Upper lobe of left lung (tissue), 6 donors: ENCODE results near the gene DLGAP1. TPM values are rescaled to one million over a fixed set of nuclear protein-coding genes. Genes with fewer than 3 reads are reported as not detected.

Experiments
- ATAC-seq, 2 donors: fragments of 200-7000 bp; cut with Tn5 transposase; one replicate each; pipeline ENCODE4 v1.9.1; 2022; ENCODE audit warnings: mild to moderate bottlenecking in 2 of 2, moderate library complexity in 2 of 2; ENCODE audit not compliant: low FRiP score in 2 of 2
- DNase-seq, 2 donors: peaks; one replicate each; pipeline ENCODE4 v3.0.0-alpha.2; 2019 to 2020
- H3K27ac ChIP-seq, 4 donors: fragments of 200-600 bp; sonication (generic); one replicate each; pipeline ENCODE4 v1.5.1; 2016 to 2019
- H3K27me3 ChIP-seq, 4 donors: fragments of 200-600 bp; sonication (generic); one replicate each; pipeline ENCODE4 v1.5.1; 2017 to 2019
- H3K36me3 ChIP-seq, 4 donors: fragments of 200-600 bp; sonication (generic); one replicate each; pipeline ENCODE4 v1.5.1; 2016 to 2019
- H3K4me1 ChIP-seq, 4 donors: fragments of 200-600 bp; sonication (generic); one replicate each; pipeline ENCODE4 v1.5.1; 2018 to 2019
- H3K4me3 ChIP-seq, 4 donors: fragments of 200-600 bp; sonication (generic); one replicate each; pipeline ENCODE4 v1.5.1; 2017 to 2019; ENCODE audit warnings: mild to moderate bottlenecking in 2 of 4, moderate library complexity in 1 of 4
- H3K9me3 ChIP-seq, 4 donors: fragments of 200-600 bp; sonication (generic); one replicate each; pipeline ENCODE4 v1.5.1; 2018 to 2019
- EP300 ChIP-seq, 4 donors: sonication (generic); formaldehyde crosslinking; IDR thresholded peaks; one replicate each; pipeline ENCODE4 v1.5.1; 2017; ENCODE audit warnings: antibody characterized with exemption in 4 of 4, control low read depth in 2 of 4
- POLR2A ChIP-seq, 4 donors: fragments of 450-650 bp; IDR thresholded peaks; one replicate each; pipeline ENCODE4 v1.5.1; 2016 to 2017; ENCODE audit warnings: antibody characterized with exemption in 4 of 4, mild to moderate bottlenecking in 2 of 4
- POLR2AphosphoS5 ChIP-seq, 2 donors: sonication (generic); formaldehyde crosslinking; IDR thresholded peaks; one replicate each; pipeline ENCODE4 v1.5.1; 2017; ENCODE audit warnings: antibody characterized with exemption in 2 of 2
- WGBS, 2 donors: methylation state at CpG; one replicate each; pipeline ENCODE4 v1.1.5; 2017 to 2018; 5-methylcytosine and 5-hydroxymethylcytosine counted together
- total RNA-seq, 6 donors: library from RNA; depleted of rRNA in 4 of 6; stranded (reverse); fragments of >200 nt in 4 of 6; gene quantifications; one replicate each; pipeline versions ENCODE4 v1.1.0 to v1.2.1, GENCODE V29; 2016 to 2021
- TF ChIP-seq, protein P1 (sequence below), 6 experiments: fragments of 450-650 bp in 4 of 6; fragments of 200-600 bp in 2 of 6; sonication (generic) in 2 of 6; IDR thresholded peaks; one replicate each; pipeline ENCODE4 v1.5.1; 2016 to 2019; ENCODE audit warnings: antibody characterized with exemption in 6 of 6
- donor health status: DM: no; HTN: no; CAD: no; lungs with moderate emphysema.
- donor health status: DM: no; HTN: yes; CAD: no; lungs with severe emphysema.

Gene DLGAP1
- total RNA-seq, 6 donors from 2014 or later: 2.1 to 4.6 (median 3.6) TPM

DNA sequence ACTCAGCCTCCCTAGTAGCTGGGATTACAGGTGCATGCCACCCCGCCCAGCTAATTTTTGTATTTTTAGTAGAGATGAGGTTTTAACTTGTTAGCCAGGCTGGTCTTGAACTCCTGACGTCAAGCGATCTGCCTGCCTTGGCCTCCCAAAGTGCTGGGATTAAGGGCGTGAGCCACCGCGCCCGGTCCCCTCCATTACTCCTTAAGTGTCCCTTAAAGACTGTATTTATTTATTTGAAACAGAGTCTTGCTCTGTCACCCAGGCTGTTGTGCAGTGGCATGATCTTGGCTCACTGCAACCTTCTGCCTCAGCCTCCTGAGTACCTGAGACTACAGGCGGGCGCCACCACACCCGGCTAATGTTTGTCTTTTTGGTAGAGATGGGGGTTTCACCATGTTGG, 856.5 kb downstream of the DLGAP1 start:
- no peak for ATAC-seq
- TF ChIP-seq POLR2A (IDR thresholded peaks at IDR 0.05) (no peak), POLR2AphosphoS5 (IDR thresholded peaks at IDR 0.05) (no peak), EP300 (IDR thresholded peaks at IDR 0.05) (no peak)
- TF ChIP-seq, protein P1, sequence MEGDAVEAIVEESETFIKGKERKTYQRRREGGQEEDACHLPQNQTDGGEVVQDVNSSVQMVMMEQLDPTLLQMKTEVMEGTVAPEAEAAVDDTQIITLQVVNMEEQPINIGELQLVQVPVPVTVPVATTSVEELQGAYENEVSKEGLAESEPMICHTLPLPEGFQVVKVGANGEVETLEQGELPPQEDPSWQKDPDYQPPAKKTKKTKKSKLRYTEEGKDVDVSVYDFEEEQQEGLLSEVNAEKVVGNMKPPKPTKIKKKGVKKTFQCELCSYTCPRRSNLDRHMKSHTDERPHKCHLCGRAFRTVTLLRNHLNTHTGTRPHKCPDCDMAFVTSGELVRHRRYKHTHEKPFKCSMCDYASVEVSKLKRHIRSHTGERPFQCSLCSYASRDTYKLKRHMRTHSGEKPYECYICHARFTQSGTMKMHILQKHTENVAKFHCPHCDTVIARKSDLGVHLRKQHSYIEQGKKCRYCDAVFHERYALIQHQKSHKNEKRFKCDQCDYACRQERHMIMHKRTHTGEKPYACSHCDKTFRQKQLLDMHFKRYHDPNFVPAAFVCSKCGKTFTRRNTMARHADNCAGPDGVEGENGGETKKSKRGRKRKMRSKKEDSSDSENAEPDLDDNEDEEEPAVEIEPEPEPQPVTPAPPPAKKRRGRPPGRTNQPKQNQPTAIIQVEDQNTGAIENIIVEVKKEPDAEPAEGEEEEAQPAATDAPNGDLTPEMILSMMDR (IDR thresholded peaks at IDR 0.05): no peak
- Histone ChIP-seq H3K27ac (peak overlapping the region in 2 of 4 donors; percentile 95), H3K9me3 (no peaks in the 10 kb centered on the region), H3K36me3 (no peaks in the 10 kb centered on the region), H3K4me3 (no peak overlapping the region), H3K4me1 (peaks cover 40 to 56% (median 45%) of the 10 kb centered on the region in 4 donors), H3K27me3 (no peaks in the 10 kb centered on the region)
- no peak for DNase-seq
- 98% methylated on average over 10 of the region's 10 CpGs for WGBS, 2 donors

DNA sequence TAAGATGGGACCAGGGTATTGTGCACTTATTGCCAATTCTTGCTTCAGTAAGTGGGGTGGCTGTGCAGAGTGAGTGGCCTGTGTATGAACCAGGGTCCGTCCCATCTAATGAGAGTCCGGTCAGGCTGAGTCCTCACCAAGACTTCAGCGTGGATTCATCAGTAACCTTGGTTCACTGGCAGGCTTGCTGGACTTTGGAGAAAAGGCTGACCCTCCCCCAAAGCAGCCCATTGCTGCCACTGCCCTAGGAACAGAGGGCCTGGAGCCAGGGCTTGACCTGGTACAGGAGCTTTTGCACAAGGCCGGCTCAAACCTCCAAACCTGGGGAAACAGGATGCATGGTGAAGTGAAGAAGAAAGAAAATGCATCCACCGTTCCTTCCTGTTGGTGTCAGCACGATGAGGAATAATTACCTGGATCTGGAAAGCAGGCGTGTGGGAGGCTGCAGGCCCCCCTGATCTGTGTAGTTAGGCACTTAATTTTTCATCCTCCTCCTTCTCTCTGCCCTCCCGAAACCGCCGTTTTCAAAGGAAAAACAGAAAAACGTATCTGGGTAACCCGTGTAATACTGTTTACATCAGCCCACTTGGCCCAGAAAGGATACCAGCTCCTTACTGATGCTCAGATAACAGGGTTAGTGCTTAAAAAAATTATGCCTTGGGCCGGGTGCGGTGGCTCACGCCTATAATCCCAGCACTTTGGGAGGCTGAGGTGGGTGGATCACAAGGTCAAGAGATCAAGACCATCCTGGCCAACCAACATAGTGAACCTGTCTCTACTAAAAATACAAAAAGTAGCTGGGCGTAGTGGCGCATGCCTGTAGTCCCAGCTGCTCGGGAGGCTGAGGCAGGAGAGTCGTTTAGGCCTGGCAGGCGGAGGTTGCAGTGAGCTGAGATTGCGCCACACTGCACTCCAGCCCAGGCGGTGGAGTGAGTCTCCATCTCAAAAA, 857.4 kb downstream of the DLGAP1 start:
- H3K4me3 ChIP-seq: no peak overlapping the region
- TF ChIP-seq POLR2AphosphoS5 (IDR thresholded peaks at IDR 0.05) (no peak), EP300 (IDR thresholded peaks at IDR 0.05) (no peak), POLR2A (IDR thresholded peaks at IDR 0.05) (no peak)
- TF ChIP-seq, protein P1 (IDR thresholded peaks at IDR 0.05): no peak
- no peaks in the 10 kb centered on the region for H3K27me3 ChIP-seq
- H3K27ac ChIP-seq: peak overlapping the region; percentile 95 to 97 (median 95)
- peaks cover 41 to 58% (median 48%) of the 10 kb centered on the region in 4 donors for H3K4me1 ChIP-seq
- no peaks in the 10 kb centered on the region for H3K9me3 ChIP-seq
- no peaks in the 10 kb centered on the region for H3K36me3 ChIP-seq
- ATAC-seq (no peak), DNase-seq (peak in 1 of 2 donors; percentile 45)
- WGBS, 2 donors: 74 to 81% methylated on average over 22 of the region's 22 CpGs

DNA sequence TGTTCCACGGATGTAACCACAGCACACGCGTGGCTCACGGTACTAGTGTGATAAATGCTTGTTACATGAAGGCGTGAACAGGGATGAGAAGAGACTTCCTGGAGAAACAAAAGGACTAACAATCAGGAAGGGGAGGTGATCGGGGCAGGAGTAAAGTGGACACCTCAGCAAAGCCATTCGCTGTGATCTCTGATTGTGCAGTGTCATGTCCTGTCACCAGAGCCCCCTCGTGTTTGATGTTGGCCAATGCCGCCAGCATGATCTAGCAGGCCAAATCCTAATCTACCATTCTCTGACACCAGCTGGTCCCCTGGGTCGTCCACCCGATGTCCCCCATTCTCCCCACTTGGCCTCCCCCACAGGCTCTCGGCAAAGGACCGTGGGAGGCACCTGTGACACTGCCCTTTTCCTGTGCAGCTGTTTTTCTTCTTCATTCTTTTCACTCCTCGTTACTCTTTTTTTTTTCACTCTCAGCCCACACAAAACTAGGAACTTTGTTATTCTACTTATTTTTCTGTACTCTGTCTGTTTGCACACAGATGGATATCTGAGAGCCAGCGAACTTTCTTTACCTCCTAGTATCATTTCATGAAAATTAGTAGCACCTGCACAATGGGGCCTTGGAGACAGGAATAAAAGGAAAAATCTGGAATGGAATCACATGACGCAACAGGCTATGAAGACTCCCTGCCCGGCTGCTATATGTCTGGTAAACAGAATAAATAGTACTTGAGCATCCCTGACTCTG, 858.3 kb downstream of the DLGAP1 start:
- 31 to 32% methylated on average over 17 of the region's 17 CpGs for WGBS, 2 donors
- DNase-seq: peak in 1 of 2 donors; percentile 76

DNA sequence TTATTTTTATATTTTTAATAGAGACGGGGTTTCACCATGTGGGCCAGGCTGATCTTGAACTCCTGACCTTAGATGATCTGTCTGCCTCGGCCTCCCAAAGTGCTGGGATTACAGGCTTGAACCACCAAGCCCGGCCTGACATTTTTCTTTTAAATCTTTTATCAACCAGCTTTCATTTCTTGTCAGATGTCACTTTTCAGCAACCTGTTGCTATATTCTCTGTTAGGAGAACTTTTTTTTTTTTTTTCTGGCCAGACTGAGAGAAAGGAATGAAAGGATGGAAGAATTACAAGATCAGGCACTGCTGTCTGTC, 858.8 kb downstream of the DLGAP1 start:
- Histone ChIP-seq H3K27me3 (no peaks in the 10 kb centered on the region), H3K4me3 (peak overlapping the region in 3 of 4 donors; percentile 3 to 52 (median 20)), H3K36me3 (no peaks in the 10 kb centered on the region), H3K27ac (peak overlapping the region; percentile 95 to 97 (median 95)), H3K4me1 (peaks cover 41 to 53% (median 45%) of the 10 kb centered on the region in 4 donors), H3K9me3 (no peaks in the 10 kb centered on the region)
- WGBS, 2 donors: 44 to 52% methylated on average over 3 of the region's 3 CpGs
- no peak for DNase-seq
- TF ChIP-seq POLR2AphosphoS5 (IDR thresholded peaks at IDR 0.05): no peak
- no peak for TF ChIP-seq EP300 (IDR thresholded peaks at IDR 0.05)
- TF ChIP-seq POLR2A (IDR thresholded peaks at IDR 0.05): no peak
- TF ChIP-seq, protein P1 (IDR thresholded peaks at IDR 0.05): no peak
- ATAC-seq: no peak

More for the DNA sequence above, 858.3 kb downstream of the DLGAP1 start:
- TF ChIP-seq, protein P1 (IDR thresholded peaks at IDR 0.05): peak in 3 of 6 experiments; percentile 23 to 32 (median 24)
- TF ChIP-seq POLR2A (IDR thresholded peaks at IDR 0.05) (peak in 1 of 4 donors; percentile 31), POLR2AphosphoS5 (IDR thresholded peaks at IDR 0.05) (peak in 1 of 2 donors; percentile 12), EP300 (IDR thresholded peaks at IDR 0.05) (no peak)
- peak overlapping the region; percentile 95 to 97 (median 95) for H3K27ac ChIP-seq
- no peaks in the 10 kb centered on the region for H3K27me3 ChIP-seq
- H3K4me3 ChIP-seq: peak overlapping the region in 2 of 4 donors; percentile 20 to 52
- H3K9me3 ChIP-seq: no peaks in the 10 kb centered on the region
- peaks cover 41 to 53% (median 45%) of the 10 kb centered on the region in 4 donors for H3K4me1 ChIP-seq
- ATAC-seq: no peak
- H3K36me3 ChIP-seq: no peaks in the 10 kb centered on the region
